Lower leg skin (tissue), 4 donors: ENCODE results near the gene KLK4. TPM values are rescaled to one million over a fixed set of nuclear protein-coding genes. Genes with fewer than 3 reads are reported as not detected.

Experiments
- DNase-seq, 2 donors: peaks; one replicate each; pipeline ENCODE4 v3.0.0-alpha.2; 2019; ENCODE audit warnings: low spot score in 2 of 2
- H3K4me3 ChIP-seq: fragments of 200-600 bp; sonication (generic); 2 replicates; pipeline ENCODE4 v1.5.1; 2017; ENCODE audit warnings: mild to moderate bottlenecking, low read depth; ENCODE audit not compliant: poor library complexity, severe bottlenecking
- POLR2A ChIP-seq, 2 donors: fragments of 450-650 bp; IDR thresholded peaks; one replicate each; pipeline ENCODE4 v1.6.1; 2016 to 2017; ENCODE audit warnings: antibody characterized with exemption in 2 of 2, mild to moderate bottlenecking in 1 of 2, moderate library complexity in 1 of 2
- whole genome bisulfite sequencing, 2 donors: methylation state at CpG; one replicate each; pipeline ENCODE4 v1.1.5; 2018; 5-methylcytosine and 5-hydroxymethylcytosine counted together
- intact Hi-C: fragments of 100-400 bp; cut with DNase I; formaldehyde crosslinking; loops from one replicate; pipeline ENCODE4 v1.15.0; 2023; ENCODE audit warnings: low total_unique reads
- total RNA-seq, 4 donors: library from RNA; depleted of rRNA; stranded (reverse); fragments of >200 nt; gene quantifications; one replicate each; pipeline ENCODE4 v1.1.0, GENCODE V29; 2016
- TF ChIP-seq, protein P1 (sequence below), 3 donors: fragments of 450-650 bp; IDR thresholded peaks; one replicate each; pipeline ENCODE4 v1.5.1; 2016; ENCODE audit warnings: antibody characterized with exemption in 3 of 3, mild to moderate bottlenecking in 3 of 3, moderate library complexity in 2 of 3

KLK4 gene
- total RNA-seq, 4 donors from 2014 or later, result 0.47 to 0.84 (median 0.74) TPM

DNA sequence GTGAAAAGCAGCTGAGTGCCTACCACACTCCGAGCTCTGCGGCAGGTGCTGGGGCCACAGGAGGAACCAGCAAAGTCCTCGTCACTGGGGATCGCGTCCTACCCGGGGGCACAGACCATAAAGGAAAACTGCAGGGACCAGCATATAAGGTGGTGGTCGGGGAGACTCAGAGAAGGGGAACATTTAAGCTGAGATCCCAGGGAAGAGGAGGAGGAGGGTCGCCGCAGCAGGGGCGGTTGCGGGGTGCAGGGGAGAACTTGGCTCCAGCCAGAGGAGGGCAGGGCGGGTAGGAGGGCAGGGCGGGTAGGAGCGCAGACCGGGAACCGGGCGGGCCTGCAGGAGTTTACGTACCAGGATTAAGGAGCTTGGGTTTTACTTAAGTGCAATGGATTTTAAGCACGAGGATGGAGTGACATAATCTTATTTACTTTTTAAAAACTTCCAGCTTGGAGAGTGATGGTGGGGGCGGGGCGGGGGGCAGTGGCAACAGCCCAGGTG, 956 bp upstream of the KLK4 start:
- DNase-seq, result no peak
- 13 to 23% methylated on average over 21 of the region's 21 CpGs for WGBS, 2 donors
- no peak for TF ChIP-seq POLR2A (IDR thresholded peaks at IDR 0.05)
- TF ChIP-seq, protein P1, sequence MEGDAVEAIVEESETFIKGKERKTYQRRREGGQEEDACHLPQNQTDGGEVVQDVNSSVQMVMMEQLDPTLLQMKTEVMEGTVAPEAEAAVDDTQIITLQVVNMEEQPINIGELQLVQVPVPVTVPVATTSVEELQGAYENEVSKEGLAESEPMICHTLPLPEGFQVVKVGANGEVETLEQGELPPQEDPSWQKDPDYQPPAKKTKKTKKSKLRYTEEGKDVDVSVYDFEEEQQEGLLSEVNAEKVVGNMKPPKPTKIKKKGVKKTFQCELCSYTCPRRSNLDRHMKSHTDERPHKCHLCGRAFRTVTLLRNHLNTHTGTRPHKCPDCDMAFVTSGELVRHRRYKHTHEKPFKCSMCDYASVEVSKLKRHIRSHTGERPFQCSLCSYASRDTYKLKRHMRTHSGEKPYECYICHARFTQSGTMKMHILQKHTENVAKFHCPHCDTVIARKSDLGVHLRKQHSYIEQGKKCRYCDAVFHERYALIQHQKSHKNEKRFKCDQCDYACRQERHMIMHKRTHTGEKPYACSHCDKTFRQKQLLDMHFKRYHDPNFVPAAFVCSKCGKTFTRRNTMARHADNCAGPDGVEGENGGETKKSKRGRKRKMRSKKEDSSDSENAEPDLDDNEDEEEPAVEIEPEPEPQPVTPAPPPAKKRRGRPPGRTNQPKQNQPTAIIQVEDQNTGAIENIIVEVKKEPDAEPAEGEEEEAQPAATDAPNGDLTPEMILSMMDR (IDR thresholded peaks at IDR 0.05), result no peak
- intact Hi-C loops, result loop anchor here (10.0 kb wide), 1 partner anchor 117 kb away; the partner anchor contains the start of gene ACP4
- H3K4me3 ChIP-seq, result no peak overlapping the region

DNA sequence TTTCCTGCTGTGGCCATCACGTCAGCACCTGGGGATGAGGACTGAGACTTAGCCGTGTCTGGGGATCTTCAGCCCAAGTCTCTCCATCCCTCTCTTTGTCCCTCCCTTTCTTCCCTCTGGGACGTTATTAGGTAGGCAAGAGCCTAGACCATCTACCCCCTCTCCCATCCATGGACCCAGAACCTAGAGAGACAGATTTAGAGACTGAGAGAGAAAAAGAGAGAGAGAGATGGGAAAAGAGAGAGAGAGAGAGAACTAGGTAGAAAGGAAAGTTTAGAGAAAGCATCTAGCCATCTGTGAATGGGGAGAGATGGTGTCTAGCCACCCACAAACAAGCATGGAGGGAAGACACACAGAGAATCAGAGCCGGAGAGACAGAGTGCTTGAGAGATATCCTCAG, 473 bp downstream of the KLK4 start:
- no peak overlapping the region for H3K4me3 ChIP-seq
- no peak for TF ChIP-seq POLR2A (IDR thresholded peaks at IDR 0.05)
- TF ChIP-seq, protein P1 (IDR thresholded peaks at IDR 0.05), result no peak
- DNase-seq, result no peak
- 55 to 61% methylated on average over 4 of the region's 4 CpGs for WGBS, 2 donors
- intact Hi-C loops, result loop anchor here (10.0 kb wide), 1 partner anchor 116 kb away; the partner anchor contains the start of gene ACP4

DNA sequence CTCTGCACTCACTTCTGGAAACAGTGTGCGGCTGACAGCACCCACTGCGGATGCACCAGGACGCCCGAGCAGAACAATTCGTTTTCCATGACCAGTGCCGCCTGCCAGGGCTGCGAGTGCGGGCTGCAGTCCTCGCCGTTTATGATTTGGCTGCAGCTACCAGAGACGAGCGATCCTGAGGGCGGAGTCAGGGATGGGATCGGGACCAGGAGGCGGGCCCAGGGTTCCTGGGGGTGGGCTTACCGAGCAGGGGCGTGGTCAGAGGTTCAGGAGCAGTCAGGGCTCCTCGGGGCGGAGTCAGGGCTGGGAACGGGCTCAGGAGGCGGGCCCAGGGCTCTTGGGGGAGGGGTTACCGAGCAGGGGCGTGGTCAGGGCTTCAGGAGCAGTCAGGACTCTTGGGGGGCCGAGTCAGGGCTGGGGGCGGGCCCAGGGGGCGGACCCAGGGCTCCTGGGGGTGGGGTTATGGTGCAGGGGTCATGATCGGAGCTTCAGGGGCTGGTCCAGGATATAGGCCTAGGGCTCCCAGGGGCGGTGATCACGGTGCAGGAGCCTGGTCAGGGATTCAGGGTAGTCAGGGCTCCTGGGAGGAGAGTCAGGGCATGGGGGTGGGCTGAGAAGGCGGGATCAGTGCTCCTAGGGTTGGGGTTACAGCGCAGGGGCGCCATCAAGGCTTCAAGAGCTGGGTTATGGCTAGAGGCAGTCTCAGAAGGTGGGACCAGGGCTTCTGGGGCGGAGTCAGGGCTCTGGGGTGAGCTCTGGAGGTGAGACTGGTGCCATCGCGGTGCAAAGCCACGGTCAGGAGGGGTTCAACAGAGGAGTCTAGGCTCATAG, 1.7 kb downstream of the KLK4 start:
- 5 to 6% methylated on average over 21 to 34 of the region's 36 CpGs for WGBS, 2 donors
- TF ChIP-seq, protein P1 (IDR thresholded peaks at IDR 0.05), result no peak
- no peak for TF ChIP-seq POLR2A (IDR thresholded peaks at IDR 0.05)
- peak in 1 of 2 donors; percentile 36 for DNase-seq
- intact Hi-C loops, result loop anchor here (10.0 kb wide), 1 partner anchor 115 kb away; the partner anchor contains the start of gene ACP4
- no peak overlapping the region for H3K4me3 ChIP-seq

DNA sequence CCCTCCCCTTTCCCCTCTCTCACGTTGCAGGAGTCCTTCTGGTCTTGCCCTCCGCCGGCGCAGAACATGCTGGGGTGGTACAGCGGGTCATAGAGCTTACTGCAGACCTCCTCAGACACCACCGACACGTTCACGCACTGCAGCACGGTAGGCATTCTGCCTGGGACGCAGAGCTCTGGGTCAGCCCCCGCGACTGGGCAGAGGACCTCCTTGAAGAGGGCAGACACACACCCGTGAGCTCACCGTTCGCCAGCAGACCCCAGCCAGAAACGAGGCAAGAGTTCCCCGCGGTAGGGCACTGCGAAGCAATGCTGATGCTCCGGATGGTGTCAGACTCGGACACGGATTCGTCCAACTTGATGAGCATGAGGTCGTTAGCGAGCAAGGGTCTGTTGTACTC, 2.9 kb downstream of the KLK4 start:
- no peak overlapping the region for H3K4me3 ChIP-seq
- 68 to 72% methylated on average over 24 to 25 of the region's 25 CpGs for WGBS, 2 donors
- DNase-seq, result no peak
- TF ChIP-seq POLR2A (IDR thresholded peaks at IDR 0.05), result no peak
- TF ChIP-seq, protein P1 (IDR thresholded peaks at IDR 0.05), result no peak
- intact Hi-C loops, result no loop called here

DNA sequence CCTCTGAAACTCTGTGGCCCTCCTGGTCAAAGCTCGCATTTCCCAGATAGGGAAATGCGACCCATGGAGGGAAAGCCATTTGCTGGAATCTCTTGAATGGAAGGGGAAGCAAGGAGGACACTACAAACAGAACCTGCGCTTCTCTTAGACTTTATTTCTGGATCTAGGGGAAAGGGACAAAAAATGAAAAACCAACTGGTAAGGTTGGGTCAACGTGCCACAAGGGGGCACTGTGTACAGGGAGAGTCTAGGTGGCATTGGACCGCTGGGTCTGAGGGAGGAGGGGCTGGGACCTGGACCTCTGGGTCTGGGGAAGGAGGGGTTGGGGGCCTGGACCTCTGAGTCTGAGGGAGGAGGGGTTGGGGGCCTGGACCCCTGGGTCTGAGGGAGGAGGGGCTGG, 5.0 kb downstream of the KLK4 start:
- intact Hi-C loops, result no loop called here
- TF ChIP-seq POLR2A (IDR thresholded peaks at IDR 0.05), result no peak
- TF ChIP-seq, protein P1 (IDR thresholded peaks at IDR 0.05), result no peak
- H3K4me3 ChIP-seq, result no peak overlapping the region
- WGBS, 2 donors, result 15 to 30% methylated on average over 5 of the region's 5 CpGs
- DNase-seq, result no peak
